Keratinocyte (primary cell): Measurements from ENCODE around the gene RNF212. TPM values are rescaled to one million over a fixed set of nuclear protein-coding genes. Genes with fewer than 3 reads are reported as not detected.

Experiments
- DNase-seq: peaks from one replicate; pipeline ENCODE4 v3.0.0-alpha.2; 2011; ENCODE audit warnings: low read depth, missing footprints, low spot score
- FAIRE-seq: peaks from 2 replicates; lab custom pipeline; 2011; peaks lifted over from hg19 to GRCh38; lab: Jason Lieb, UNC
- H2AFZ ChIP-seq: 2 replicates; pipeline ENCODE4 v1.6.0; 2012; ENCODE audit warnings: low read length, control low read depth, inconsistent platforms; ENCODE audit not compliant: control insufficient read depth
- H3K27ac ChIP-seq: 2 replicates; pipeline ENCODE4 v1.5.1; 2011; ENCODE audit warnings: low read length; ENCODE audit not compliant: control insufficient read depth, insufficient read depth
- H3K27me3 ChIP-seq: 3 replicates; pipeline ENCODE4 v1.6.0; 2011; ENCODE audit warnings: low read length; ENCODE audit not compliant: control insufficient read depth, insufficient read depth; ENCODE audit errors: extremely low read depth
- H3K36me3 ChIP-seq, 2 experiments: 2 replicates in 1 of 2; 3 replicates in 1 of 2; pipeline ENCODE4 v1.5.1; 2011; ENCODE audit warnings: low read length in 2 of 2, mild to moderate bottlenecking in 1 of 2; ENCODE audit not compliant: control insufficient read depth in 2 of 2, insufficient read depth in 2 of 2; ENCODE audit errors: extremely low read depth in 1 of 2
- H3K4me1 ChIP-seq: 3 replicates; pipeline ENCODE4 v1.5.1; 2011; ENCODE audit warnings: low read length; ENCODE audit not compliant: control insufficient read depth, insufficient read depth; ENCODE audit errors: extremely low read depth
- H3K4me2 ChIP-seq: 3 replicates; pipeline ENCODE4 v1.6.0; 2011; ENCODE audit warnings: low read depth, low read length; ENCODE audit not compliant: control insufficient read depth, insufficient read depth; ENCODE audit errors: extremely low read depth
- H3K4me3 ChIP-seq, 3 experiments: fragments of 200-600 bp in 1 of 3; sonication (generic) in 1 of 3; 2 replicates in 2 of 3; 3 replicates in 1 of 3; pipeline ENCODE4 v1.5.1; 2011 to 2016; ENCODE audit warnings: low read length in 3 of 3, mild to moderate bottlenecking in 3 of 3, control low read depth in 2 of 3, inconsistent platforms in 1 of 3, low read depth in 1 of 3, mixed read lengths in 1 of 3, mixed run types in 1 of 3, moderate library complexity in 1 of 3; ENCODE audit not compliant: control insufficient read depth in 2 of 3, insufficient read depth in 2 of 3; ENCODE audit errors: extremely low read depth in 1 of 3
- H3K79me2 ChIP-seq: 2 replicates; pipeline ENCODE4 v1.6.0; 2012; ENCODE audit warnings: low read length; ENCODE audit not compliant: control insufficient read depth, insufficient read depth
- H3K9ac ChIP-seq: 3 replicates; pipeline ENCODE4 v1.6.0; 2011; ENCODE audit warnings: low read length; ENCODE audit not compliant: control insufficient read depth, insufficient read depth; ENCODE audit errors: extremely low read depth
- H3K9me1 ChIP-seq: 3 replicates; pipeline ENCODE4 v1.6.0; 2011; ENCODE audit warnings: low read length; ENCODE audit not compliant: control insufficient read depth, insufficient read depth; ENCODE audit errors: extremely low read depth
- H3K9me3 ChIP-seq: 2 replicates; pipeline ENCODE4 v1.5.1; 2012; ENCODE audit warnings: low read depth, low read length; ENCODE audit not compliant: control insufficient read depth
- H4K20me1 ChIP-seq: 3 replicates; pipeline ENCODE4 v1.6.0; 2011; ENCODE audit warnings: low read length; ENCODE audit not compliant: control insufficient read depth, insufficient read depth; ENCODE audit errors: extremely low read depth
- CTCF ChIP-seq, 3 experiments: IDR thresholded peaks in 1 of 3; conservative IDR thresholded peaks in 1 of 3; optimal IDR thresholded peaks in 1 of 3; 2 replicates in 2 of 3; 3 replicates in 1 of 3; pipeline versions ENCODE3 to v1.5.1; 2011; ENCODE audit warnings: low read length in 3 of 3, mild to moderate bottlenecking in 3 of 3, moderate library complexity in 2 of 3, control low read depth in 1 of 3, inconsistent platforms in 1 of 3; ENCODE audit not compliant: insufficient read depth in 2 of 3; ENCODE audit errors: extremely low read depth in 1 of 3
- EZH2 ChIP-seq: IDR thresholded peaks from one replicate; pipeline ENCODE4 v1.6.1; 2012; ENCODE audit warnings: inconsistent platforms, mild to moderate bottlenecking, low read length, moderate library complexity
- dilution Hi-C: fragments of 300-500 bp; cut with MboI; formaldehyde crosslinking; loops from one replicate; pipeline ENCODE4 v1.7.0; 2020; ENCODE audit warnings: low sequenced_read_pairs; ENCODE audit not compliant: extremely low pct_ligation_motif_present
- polyA plus RNA-seq, 5 experiments: library from polyadenylated mRNA; depleted of rRNA in 3 of 5; stranded (reverse) in 3 of 5; stranded (forward) in 1 of 5; unstranded in 1 of 5; fragments of >200 nt; gene quantifications; 1 replicate in 1 of 5; 2 replicates in 3 of 5; 3 replicates in 1 of 5; pipeline versions ENCODE4 v1.2.1 to v1.2.3, GENCODE V29; 2011 to 2012; ENCODE audit warnings: missing spikeins in 2 of 5, low read depth in 1 of 5, low replicate concordance in 1 of 5

The RNF212 gene
- polyA plus RNA-seq, 1 donor (not counting 4 experiments of a cell fraction or from before 2014, with no cell fraction given), result 0.16 TPM

GRCh38 chr4:1072830-1073446 is 40.4 kb downstream of the RNF212 start:
- Histone ChIP-seq H3K27me3 (peaks cover 10% of the 10 kb centered on the region), H4K20me1 (no peaks in the 10 kb centered on the region), H3K36me3 (no peaks in the 10 kb centered on the region), H3K9me1 (no peaks in the 10 kb centered on the region), H3K4me1 (peaks cover 7% of the 10 kb centered on the region), H3K79me2 (no peaks in the 10 kb centered on the region), H3K4me2 (no peak overlapping the region), H3K4me3 (no peak overlapping the region), H3K9me3 (no peaks in the 10 kb centered on the region), H3K9ac (no peak overlapping the region), H2AFZ (no peak overlapping the region), H3K27ac (no peak overlapping the region)
- FAIRE-seq (no peak), DNase-seq (no peak)
- dilution Hi-C loops, result no loop called here
- peak in 2 of 3 experiments; percentile 77 to 81 for TF ChIP-seq CTCF (optimal IDR thresholded peaks at IDR 0.05 in 1 of 3, IDR thresholded peaks at IDR 0.05 in 1 of 3, conservative IDR thresholded peaks at IDR 0.05 in 1 of 3; ENCODE audit: extremely low read depth in 1 of 3, insufficient read depth in 2 of 3, low read length in 3 of 3)
- TF ChIP-seq EZH2, result no peak

- dilution Hi-C loops, result no loop called here
- Histone ChIP-seq H4K20me1 (no peaks in the 10 kb centered on the region), H3K4me1 (no peaks in the 10 kb centered on the region), H3K79me2 (no peaks in the 10 kb centered on the region), H3K27ac (no peak overlapping the region), H3K27me3 (peaks cover 10% of the 10 kb centered on the region), H3K36me3 (no peaks in the 10 kb centered on the region), H3K9me1 (no peaks in the 10 kb centered on the region), H2AFZ (no peak overlapping the region), H3K4me2 (no peak overlapping the region), H3K9me3 (no peaks in the 10 kb centered on the region), H3K4me3 (no peak overlapping the region), H3K9ac (no peak overlapping the region)
- TF ChIP-seq CTCF (optimal IDR thresholded peaks at IDR 0.05 in 1 of 3, IDR thresholded peaks at IDR 0.05 in 1 of 3, conservative IDR thresholded peaks at IDR 0.05 in 1 of 3; ENCODE audit: extremely low read depth in 1 of 3, insufficient read depth in 2 of 3, low read length in 3 of 3) (no peak), EZH2 (no peak)
- no peak for DNase-seq
- no peak for FAIRE-seq
Measured at GRCh38 chr4:1069394-1069793, 44.0 kb downstream of the RNF212 start.
